Naive B cell (primary cell): ENCODE data around the gene SEL1L3. TPM values are rescaled to one million over a fixed set of nuclear protein-coding genes. Genes with fewer than 3 reads are reported as not detected.
A peak's percentile ranks its signal among the peaks of the same experiment; 100 is the strongest.

Source experiments
- ATAC-seq, 2 donors: fragments of 150-1000 bp; cut with Tn5 transposase; 2 replicates each; pipeline ENCODE4 v1.10.0; 2021; ENCODE audit warnings: low read depth in 2 of 2, mild to moderate bottlenecking in 2 of 2, moderate library complexity in 2 of 2
- DNase-seq: peaks from one replicate; pipeline ENCODE4 v3.0.0; 2022
- H3K27ac Mint-ChIP-seq, 6 donors: one replicate each; pipeline ENCODE4 v1.8.0; 2020 to 2022; ENCODE audit warnings: mild to moderate bottlenecking in 6 of 6, mixed read lengths in 6 of 6, moderate library complexity in 5 of 6, inconsistent platforms in 2 of 6
- H3K27me3 Mint-ChIP-seq, 3 donors: one replicate each; pipeline ENCODE4 v1.8.0; 2021 to 2022; ENCODE audit warnings: mixed read lengths in 3 of 3, mild to moderate bottlenecking in 1 of 3
- H3K36me3 Mint-ChIP-seq, 2 donors: one replicate each; pipeline ENCODE4 v1.8.0; 2020 to 2022; ENCODE audit warnings: mixed read lengths in 2 of 2, inconsistent platforms in 1 of 2, mild to moderate bottlenecking in 1 of 2
- H3K4me1 Mint-ChIP-seq, 3 donors: one replicate each; pipeline ENCODE4 v1.8.0; 2020 to 2022; ENCODE audit warnings: mixed read lengths in 3 of 3, inconsistent platforms in 1 of 3, mild to moderate bottlenecking in 1 of 3, moderate library complexity in 1 of 3
- H3K4me3 Mint-ChIP-seq, 8 donors: one replicate each; pipeline ENCODE4 v1.8.0; 2020 to 2022; ENCODE audit warnings: mild to moderate bottlenecking in 8 of 8, mixed read lengths in 8 of 8, moderate library complexity in 8 of 8, inconsistent platforms in 2 of 8
- H3K9me3 Mint-ChIP-seq, 7 donors: one replicate each; pipeline ENCODE4 v1.8.0; 2020 to 2022; ENCODE audit warnings: mixed read lengths in 7 of 7, mild to moderate bottlenecking in 5 of 7, inconsistent platforms in 2 of 7, moderate library complexity in 1 of 7
- polyA plus RNA-seq, 6 donors: library from polyadenylated mRNA; unstranded; fragments of 300-500 nt; fragmentation: Illumina TruSeq; gene quantifications; one replicate each; pipeline ENCODE4 v1.2.3, GENCODE V29; 2021; ENCODE audit warnings: low read depth in 6 of 6

The SEL1L3 gene
- polyA plus RNA-seq, 6 donors from 2014 or later, result 129 to 288 (median 195) TPM

- DNase-seq, result no peak
- H3K4me3 Mint-ChIP-seq, result no peak overlapping the region
Measured at GRCh38 chr4:25890571-25891485, 28.0 kb upstream of the SEL1L3 start.

GRCh38 chr4:25889589-25890503 is 27.1 kb upstream of the SEL1L3 start:
- Mint-ChIP-seq H3K27me3 (no peaks in the 10 kb centered on the region), H3K36me3 (peaks cover 0 to 5% of the 10 kb centered on the region in 2 donors), H3K4me1 (peaks cover 9 to 32% (median 31%) of the 10 kb centered on the region in 3 donors), H3K4me3 (no peak overlapping the region), H3K27ac (no peak overlapping the region), H3K9me3 (no peaks in the 10 kb centered on the region)
- DNase-seq (no peak), ATAC-seq (no peak)

More at GRCh38 chr4:25890571-25891485, 28.0 kb upstream of the SEL1L3 start:
- ATAC-seq, result no peak
- H3K36me3 Mint-ChIP-seq, result peaks cover 0 to 5% of the 10 kb centered on the region in 2 donors
- H3K27me3 Mint-ChIP-seq, result no peaks in the 10 kb centered on the region
- peaks cover 15 to 34% (median 24%) of the 10 kb centered on the region in 3 donors for H3K4me1 Mint-ChIP-seq
- peak overlapping the region in 2 of 6 donors; percentile 71 to 76 for H3K27ac Mint-ChIP-seq
- H3K9me3 Mint-ChIP-seq, result no peaks in the 10 kb centered on the region

- H3K27ac Mint-ChIP-seq, result peak overlapping the region in 1 of 6 donors; percentile 20
- no peak for ATAC-seq
- H3K27me3 Mint-ChIP-seq, result no peaks in the 10 kb centered on the region
- H3K4me3 Mint-ChIP-seq, result no peak overlapping the region
- H3K36me3 Mint-ChIP-seq, result peaks cover 0 to 5% of the 10 kb centered on the region in 2 donors
- no peaks in the 10 kb centered on the region for H3K9me3 Mint-ChIP-seq
- DNase-seq, result no peak
- H3K4me1 Mint-ChIP-seq, result peaks cover 19 to 43% (median 41%) of the 10 kb centered on the region in 3 donors
Measured at GRCh38 chr4:25888781-25889180, 26.0 kb upstream of the SEL1L3 start.

GRCh38 chr4:25884031-25884782 is 21.4 kb upstream of the SEL1L3 start:
- Mint-ChIP-seq H3K4me3 (peak overlapping the region in 2 of 8 donors; percentile 17 to 38), H3K27me3 (peaks cover 0 to 5% (median 0%) of the 10 kb centered on the region in 3 donors), H3K36me3 (peaks cover 5 to 8% of the 10 kb centered on the region in 2 donors), H3K27ac (peak overlapping the region in 3 of 6 donors; percentile 32 to 86 (median 73)), H3K9me3 (peaks cover 0 to 4% (median 0%) of the 10 kb centered on the region in 7 donors), H3K4me1 (peaks cover 34 to 51% (median 46%) of the 10 kb centered on the region in 3 donors)
- DNase-seq (no peak), ATAC-seq (peak; percentile 71 to 75)

- DNase-seq (no peak), ATAC-seq (no peak)
- Mint-ChIP-seq H3K4me1 (peaks cover 31 to 55% (median 42%) of the 10 kb centered on the region in 3 donors), H3K27ac (peak overlapping the region in 3 of 6 donors; percentile 73 to 86 (median 78)), H3K4me3 (no peak overlapping the region), H3K9me3 (peaks cover 0 to 4% (median 0%) of the 10 kb centered on the region in 7 donors), H3K27me3 (peaks cover 0 to 5% (median 0%) of the 10 kb centered on the region in 3 donors), H3K36me3 (peaks cover under 1 to 8% of the 10 kb centered on the region in 2 donors)
Measured at GRCh38 chr4:25883565-25883964, 20.8 kb upstream of the SEL1L3 start.

GRCh38 chr4:25882226-25882625 is 19.4 kb upstream of the SEL1L3 start:
- ATAC-seq (no peak), DNase-seq (no peak)
- peak overlapping the region in 3 of 6 donors; percentile 56 to 98 (median 72) for H3K27ac Mint-ChIP-seq
- peaks cover 0 to 5% (median 0%) of the 10 kb centered on the region in 3 donors for H3K27me3 Mint-ChIP-seq
- H3K4me3 Mint-ChIP-seq, result no peak overlapping the region
- H3K36me3 Mint-ChIP-seq, result peaks cover 0 to 8% of the 10 kb centered on the region in 2 donors
- H3K4me1 Mint-ChIP-seq, result peaks cover 28 to 65% (median 40%) of the 10 kb centered on the region in 3 donors
- H3K9me3 Mint-ChIP-seq, result peaks cover 0 to 4% (median 0%) of the 10 kb centered on the region in 7 donors

- Mint-ChIP-seq H3K4me1 (peaks cover 36 to 66% (median 38%) of the 10 kb centered on the region in 3 donors), H3K9me3 (peaks cover 0 to 4% (median 0%) of the 10 kb centered on the region in 7 donors), H3K27me3 (peaks cover 0 to 5% (median 0%) of the 10 kb centered on the region in 3 donors), H3K4me3 (no peak overlapping the region), H3K36me3 (peaks cover 0 to 8% of the 10 kb centered on the region in 2 donors), H3K27ac (peak overlapping the region in 2 of 6 donors; percentile 89 to 98)
- ATAC-seq, result no peak
- no peak for DNase-seq
Measured at GRCh38 chr4:25881193-25881592, 18.4 kb upstream of the SEL1L3 start.

- Mint-ChIP-seq H3K36me3 (peaks cover 0 to 8% of the 10 kb centered on the region in 2 donors), H3K27me3 (peaks cover 0 to 5% (median 0%) of the 10 kb centered on the region in 3 donors), H3K9me3 (peaks cover 0 to 4% (median 0%) of the 10 kb centered on the region in 7 donors), H3K27ac (peak overlapping the region; percentile 73 to 98 (median 92)), H3K4me1 (peaks cover 43 to 69% (median 44%) of the 10 kb centered on the region in 3 donors), H3K4me3 (peak overlapping the region in 4 of 8 donors; percentile 21 to 57 (median 36))
- ATAC-seq, result peak; percentile 14 to 25
- no peak for DNase-seq
Measured at GRCh38 chr4:25879991-25880651, 17.3 kb upstream of the SEL1L3 start.

- DNase-seq, result no peak
- Mint-ChIP-seq H3K27ac (peak overlapping the region; percentile 73 to 98 (median 92)), H3K4me1 (peaks cover 44 to 69% (median 44%) of the 10 kb centered on the region in 3 donors)
Measured at GRCh38 chr4:25879587-25879986, 16.8 kb upstream of the SEL1L3 start.

GRCh38 chr4:25879091-25879584 is 16.4 kb upstream of the SEL1L3 start:
- H3K36me3 Mint-ChIP-seq, result peaks cover 0 to 8% of the 10 kb centered on the region in 2 donors
- peaks cover 44 to 69% (median 44%) of the 10 kb centered on the region in 3 donors for H3K4me1 Mint-ChIP-seq
- no peak for ATAC-seq
- no peak for DNase-seq
- peak overlapping the region in 5 of 6 donors; percentile 49 to 98 (median 93) for H3K27ac Mint-ChIP-seq
- peaks cover 0 to 5% (median 0%) of the 10 kb centered on the region in 3 donors for H3K27me3 Mint-ChIP-seq
- peak overlapping the region in 4 of 8 donors; percentile 48 to 54 (median 50) for H3K4me3 Mint-ChIP-seq
- peaks cover 0 to 4% (median 0%) of the 10 kb centered on the region in 7 donors for H3K9me3 Mint-ChIP-seq

More at GRCh38 chr4:25879587-25879986, 16.8 kb upstream of the SEL1L3 start:
- peaks cover 0 to 4% (median 0%) of the 10 kb centered on the region in 7 donors for H3K9me3 Mint-ChIP-seq
- peaks cover 0 to 8% of the 10 kb centered on the region in 2 donors for H3K36me3 Mint-ChIP-seq
- no peak for ATAC-seq
- peaks cover 0 to 5% (median 0%) of the 10 kb centered on the region in 3 donors for H3K27me3 Mint-ChIP-seq
- peak overlapping the region in 5 of 8 donors; percentile 21 to 82 (median 30) for H3K4me3 Mint-ChIP-seq

- peaks cover 44 to 69% (median 44%) of the 10 kb centered on the region in 3 donors for H3K4me1 Mint-ChIP-seq
- peak; percentile 71 for DNase-seq
- peak; percentile 59 to 66 for ATAC-seq
- H3K4me3 Mint-ChIP-seq, result peak overlapping the region in 4 of 8 donors; percentile 48 to 54 (median 50)
- H3K27ac Mint-ChIP-seq, result peak overlapping the region in 5 of 6 donors; percentile 36 to 98 (median 88)
- peaks cover 0 to 5% (median 0%) of the 10 kb centered on the region in 3 donors for H3K27me3 Mint-ChIP-seq
- peaks cover 0 to 4% (median 0%) of the 10 kb centered on the region in 7 donors for H3K9me3 Mint-ChIP-seq
- peaks cover 0 to 8% of the 10 kb centered on the region in 2 donors for H3K36me3 Mint-ChIP-seq
Measured at GRCh38 chr4:25878676-25879075, 15.9 kb upstream of the SEL1L3 start.
